K562 (cell line): Measurements from ENCODE around the gene APC2. TPM values are rescaled to one million over a fixed set of nuclear protein-coding genes. Genes with fewer than 3 reads are reported as not detected.

Experiments used
- ARNT ChIP-seq, 2 experiments: fragments of 450-650 bp; IDR thresholded peaks; 2 replicates each; pipeline ENCODE4 v1.6.1; 2016; ENCODE audit warnings: mild to moderate bottlenecking in 1 of 2
- ELF1 ChIP-seq: fragments of 200-800 bp; sonication (Bioruptor generic); IDR thresholded peaks from 2 replicates; pipeline ENCODE4 v1.6.1; 2016; ENCODE audit warnings: missing genetic modification characterization, missing compliant biosample characterization
- KHSRP ChIP-seq: fragments of 450-650 bp; IDR thresholded peaks from 2 replicates; pipeline ENCODE4 v1.6.1; 2017
- NFATC3 ChIP-seq: fragments of 450-650 bp; IDR thresholded peaks from 2 replicates; pipeline ENCODE4 v1.6.1; 2017; ENCODE audit warnings: mild to moderate bottlenecking
- PML ChIP-seq: IDR thresholded peaks from 2 replicates; pipeline ENCODE4 v1.6.1; 2012; ENCODE audit warnings: low read length, inconsistent platforms
- SMARCA5 ChIP-seq: fragments of 450-650 bp; IDR thresholded peaks from 2 replicates; pipeline ENCODE4 v1.6.1; 2016
- TAF7 ChIP-seq: fragments of 450-650 bp; IDR thresholded peaks from 2 replicates; pipeline ENCODE4 v1.6.1; 2016; ENCODE audit warnings: missing genetic modification characterization, missing compliant biosample characterization
- ZNF224 ChIP-seq: sonication (generic); formaldehyde crosslinking; IDR thresholded peaks from 2 replicates; pipeline ENCODE4 v1.8.0; 2022; ENCODE audit warnings: mild to moderate bottlenecking, missing genetic modification reagents
- polyA plus RNA-seq, 8 experiments: library from polyadenylated mRNA; depleted of rRNA in 4 of 8; stranded (reverse) in 5 of 8; unstranded in 3 of 8; fragments of >200 nt; fragmentation: Nextera tagmentation in 2 of 8; fragmentation: Illumina TruSeq in 1 of 8; extraction: Ambion mirVana in 2 of 8; extraction: Trizol in 1 of 8; gene quantifications; 2 replicates each; pipeline versions ENCODE4 v1.2.1 to v1.2.3, GENCODE V29; 2011 to 2014; ENCODE audit warnings: inconsistent platforms in 1 of 8, missing spikeins in 1 of 8
- total RNA-seq, 7 experiments: library from RNA; depleted of rRNA in 6 of 7; stranded (reverse); fragments of >200 nt in 6 of 7; fragmentation: Illumina TruSeq in 2 of 7; extraction: Trizol in 2 of 7; gene quantifications; 2 replicates each; pipeline versions ENCODE4 v1.2.1 to v1.2.3, GENCODE V29; 2011 to 2021; ENCODE audit warnings: low replicate concordance in 1 of 7
- TF ChIP-seq, protein P1 (sequence below): fragments of 450-650 bp; IDR thresholded peaks from 2 replicates; pipeline ENCODE4 v1.6.1; 2016; ENCODE audit warnings: low read depth, mild to moderate bottlenecking, moderate library complexity
- TF ChIP-seq, protein P2 (sequence below): fragments of 450-650 bp; IDR thresholded peaks from 2 replicates; pipeline ENCODE4 v1.6.1; 2017; ENCODE audit warnings: antibody characterized with exemption, mild to moderate bottlenecking
- TF ChIP-seq, protein P3 (sequence below): sonication (generic); formaldehyde crosslinking; IDR thresholded peaks from 2 replicates; pipeline ENCODE4 v1.8.0; 2022; ENCODE audit warnings: missing genetic modification reagents, mild to moderate bottlenecking, borderline replicate concordance
- TF ChIP-seq, protein P4 (sequence below), 2 experiments: fragments of 450-650 bp in 1 of 2; IDR thresholded peaks; 2 replicates each; pipeline ENCODE4 v1.6.1; 2011 to 2017; ENCODE audit warnings: low read depth in 2 of 2, antibody characterized with exemption in 1 of 2, borderline replicate concordance in 1 of 2, low read length in 1 of 2, mild to moderate bottlenecking in 1 of 2, mixed read lengths in 1 of 2; ENCODE audit not compliant: control insufficient read depth in 1 of 2

Gene APC2
- total and polyA plus RNA-seq, 9 of the 15 experiments (the other 6 are each of a cell fraction or from before 2014, with no cell fraction given), result 0.01 to 0.40 (median 0.05) TPM; not detected in 3

DNA sequence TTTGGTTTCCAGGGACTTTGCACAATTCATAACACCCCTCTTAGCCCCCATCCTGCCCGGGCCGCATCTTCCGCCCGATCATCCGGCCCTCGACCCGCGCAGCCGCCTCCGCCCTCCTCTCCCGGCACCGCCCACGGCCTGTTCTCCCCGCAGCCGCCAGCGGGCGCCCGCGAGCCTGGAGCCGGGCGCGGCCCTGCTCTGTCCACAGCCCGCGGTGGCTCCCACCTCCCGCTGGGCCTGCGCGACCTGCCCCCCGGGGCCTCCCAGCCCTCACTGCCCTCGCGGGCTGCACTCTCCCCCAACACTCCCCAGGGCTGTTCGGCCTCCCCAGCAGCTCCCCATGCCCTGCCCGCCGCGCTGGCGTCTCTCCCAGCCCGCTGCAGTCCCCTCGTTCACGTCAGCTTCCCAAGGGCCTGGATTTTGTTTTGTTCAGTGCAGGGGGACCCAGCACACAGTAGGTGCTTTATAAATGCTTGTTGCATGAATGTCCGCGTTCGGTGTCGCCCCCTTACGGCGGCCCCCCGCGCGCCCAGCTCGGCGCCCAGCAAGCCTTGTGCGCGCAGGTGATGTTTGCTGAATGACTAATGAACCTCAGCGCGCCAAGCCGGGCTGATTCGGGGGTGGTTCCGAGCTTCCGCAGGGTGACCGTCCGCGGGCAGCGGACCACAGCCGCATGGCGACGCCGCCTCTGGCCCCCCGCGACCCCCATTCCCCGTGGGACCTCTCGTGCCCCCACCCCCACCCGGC, 4.6 kb upstream of the APC2 start (continued):
- TF ChIP-seq ARNT (IDR thresholded peaks at IDR 0.05) (no peak), NFATC3 (no peak), PML (no peak), SMARCA5 (peak; percentile 91), KHSRP (no peak), TAF7 (no peak), ELF1 (tag) (no peak), ZNF224 (CRISPR knock-in tag) (no peak)
- TF ChIP-seq, protein P1, sequence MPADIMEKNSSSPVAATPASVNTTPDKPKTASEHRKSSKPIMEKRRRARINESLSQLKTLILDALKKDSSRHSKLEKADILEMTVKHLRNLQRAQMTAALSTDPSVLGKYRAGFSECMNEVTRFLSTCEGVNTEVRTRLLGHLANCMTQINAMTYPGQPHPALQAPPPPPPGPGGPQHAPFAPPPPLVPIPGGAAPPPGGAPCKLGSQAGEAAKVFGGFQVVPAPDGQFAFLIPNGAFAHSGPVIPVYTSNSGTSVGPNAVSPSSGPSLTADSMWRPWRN, result no peak
- TF ChIP-seq, protein P2, sequence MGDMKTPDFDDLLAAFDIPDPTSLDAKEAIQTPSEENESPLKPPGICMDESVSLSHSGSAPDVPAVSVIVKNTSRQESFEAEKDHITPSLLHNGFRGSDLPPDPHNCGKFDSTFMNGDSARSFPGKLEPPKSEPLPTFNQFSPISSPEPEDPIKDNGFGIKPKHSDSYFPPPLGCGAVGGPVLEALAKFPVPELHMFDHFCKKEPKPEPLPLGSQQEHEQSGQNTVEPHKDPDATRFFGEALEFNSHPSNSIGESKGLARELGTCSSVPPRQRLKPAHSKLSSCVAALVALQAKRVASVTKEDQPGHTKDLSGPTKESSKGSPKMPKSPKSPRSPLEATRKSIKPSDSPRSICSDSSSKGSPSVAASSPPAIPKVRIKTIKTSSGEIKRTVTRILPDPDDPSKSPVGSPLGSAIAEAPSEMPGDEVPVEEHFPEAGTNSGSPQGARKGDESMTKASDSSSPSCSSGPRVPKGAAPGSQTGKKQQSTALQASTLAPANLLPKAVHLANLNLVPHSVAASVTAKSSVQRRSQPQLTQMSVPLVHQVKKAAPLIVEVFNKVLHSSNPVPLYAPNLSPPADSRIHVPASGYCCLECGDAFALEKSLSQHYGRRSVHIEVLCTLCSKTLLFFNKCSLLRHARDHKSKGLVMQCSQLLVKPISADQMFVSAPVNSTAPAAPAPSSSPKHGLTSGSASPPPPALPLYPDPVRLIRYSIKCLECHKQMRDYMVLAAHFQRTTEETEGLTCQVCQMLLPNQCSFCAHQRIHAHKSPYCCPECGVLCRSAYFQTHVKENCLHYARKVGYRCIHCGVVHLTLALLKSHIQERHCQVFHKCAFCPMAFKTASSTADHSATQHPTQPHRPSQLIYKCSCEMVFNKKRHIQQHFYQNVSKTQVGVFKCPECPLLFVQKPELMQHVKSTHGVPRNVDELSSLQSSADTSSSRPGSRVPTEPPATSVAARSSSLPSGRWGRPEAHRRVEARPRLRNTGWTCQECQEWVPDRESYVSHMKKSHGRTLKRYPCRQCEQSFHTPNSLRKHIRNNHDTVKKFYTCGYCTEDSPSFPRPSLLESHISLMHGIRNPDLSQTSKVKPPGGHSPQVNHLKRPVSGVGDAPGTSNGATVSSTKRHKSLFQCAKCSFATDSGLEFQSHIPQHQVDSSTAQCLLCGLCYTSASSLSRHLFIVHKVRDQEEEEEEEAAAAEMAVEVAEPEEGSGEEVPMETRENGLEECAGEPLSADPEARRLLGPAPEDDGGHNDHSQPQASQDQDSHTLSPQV, result no peak
- TF ChIP-seq, protein P3, sequence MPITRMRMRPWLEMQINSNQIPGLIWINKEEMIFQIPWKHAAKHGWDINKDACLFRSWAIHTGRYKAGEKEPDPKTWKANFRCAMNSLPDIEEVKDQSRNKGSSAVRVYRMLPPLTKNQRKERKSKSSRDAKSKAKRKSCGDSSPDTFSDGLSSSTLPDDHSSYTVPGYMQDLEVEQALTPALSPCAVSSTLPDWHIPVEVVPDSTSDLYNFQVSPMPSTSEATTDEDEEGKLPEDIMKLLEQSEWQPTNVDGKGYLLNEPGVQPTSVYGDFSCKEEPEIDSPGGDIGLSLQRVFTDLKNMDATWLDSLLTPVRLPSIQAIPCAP (CRISPR knock-in tag), result no peak
- TF ChIP-seq, protein P4, sequence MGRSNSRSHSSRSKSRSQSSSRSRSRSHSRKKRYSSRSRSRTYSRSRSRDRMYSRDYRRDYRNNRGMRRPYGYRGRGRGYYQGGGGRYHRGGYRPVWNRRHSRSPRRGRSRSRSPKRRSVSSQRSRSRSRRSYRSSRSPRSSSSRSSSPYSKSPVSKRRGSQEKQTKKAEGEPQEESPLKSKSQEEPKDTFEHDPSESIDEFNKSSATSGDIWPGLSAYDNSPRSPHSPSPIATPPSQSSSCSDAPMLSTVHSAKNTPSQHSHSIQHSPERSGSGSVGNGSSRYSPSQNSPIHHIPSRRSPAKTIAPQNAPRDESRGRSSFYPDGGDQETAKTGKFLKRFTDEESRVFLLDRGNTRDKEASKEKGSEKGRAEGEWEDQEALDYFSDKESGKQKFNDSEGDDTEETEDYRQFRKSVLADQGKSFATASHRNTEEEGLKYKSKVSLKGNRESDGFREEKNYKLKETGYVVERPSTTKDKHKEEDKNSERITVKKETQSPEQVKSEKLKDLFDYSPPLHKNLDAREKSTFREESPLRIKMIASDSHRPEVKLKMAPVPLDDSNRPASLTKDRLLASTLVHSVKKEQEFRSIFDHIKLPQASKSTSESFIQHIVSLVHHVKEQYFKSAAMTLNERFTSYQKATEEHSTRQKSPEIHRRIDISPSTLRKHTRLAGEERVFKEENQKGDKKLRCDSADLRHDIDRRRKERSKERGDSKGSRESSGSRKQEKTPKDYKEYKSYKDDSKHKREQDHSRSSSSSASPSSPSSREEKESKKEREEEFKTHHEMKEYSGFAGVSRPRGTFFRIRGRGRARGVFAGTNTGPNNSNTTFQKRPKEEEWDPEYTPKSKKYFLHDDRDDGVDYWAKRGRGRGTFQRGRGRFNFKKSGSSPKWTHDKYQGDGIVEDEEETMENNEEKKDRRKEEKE (IDR thresholded peaks at IDR 0.05; ENCODE audit: borderline replicate concordance in 1 of 2, control insufficient read depth in 1 of 2, low read depth in 2 of 2, low read length in 1 of 2), result no peak; a peak in 1 of 4 replicates
